ENCODE measurements around the gene MYZAP. TPM values are rescaled to one million over a fixed set of nuclear protein-coding genes. Genes with fewer than 3 reads are reported as not detected.

MYZAP gene
- total and polyA plus RNA-seq, 9 of the 15 experiments (the other 6 are each of a cell fraction or from before 2014, with no cell fraction given) = 0.03 TPM; not detected in 8

DNA sequence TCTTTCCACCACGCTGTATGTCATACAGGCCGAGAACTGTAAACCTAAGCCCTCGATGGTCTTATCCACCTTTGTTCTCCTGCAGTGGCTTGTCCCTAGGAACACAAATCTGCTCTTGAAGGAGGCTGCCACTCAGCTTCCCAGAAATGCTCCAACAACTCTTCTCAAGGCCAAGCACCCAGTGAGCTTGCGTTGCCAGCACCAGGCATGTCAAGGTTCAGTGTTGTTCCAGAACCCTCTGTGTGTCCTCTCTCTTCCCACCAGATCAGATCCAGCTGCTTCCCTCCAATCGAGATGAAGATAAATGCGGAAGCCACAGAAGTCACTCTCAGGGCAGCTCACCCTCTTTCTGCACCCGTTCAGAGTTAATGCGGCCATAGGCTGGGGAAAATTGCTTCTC, 11.3 kb upstream of the MYZAP start:
- no TSS peak for BruUV-seq (replicated peaks)
- TF ChIP-seq HCFC1 (IDR thresholded peaks at IDR 0.05; ENCODE audit: low read depth, low read length) (no peak), HDAC6 (IDR thresholded peaks at IDR 0.05; ENCODE audit: low read depth, low read length) (no peak), ZSCAN32 (CRISPR knock-in tag; IDR thresholded peaks at IDR 0.05) (no peak), ZNF764 (CRISPR knock-in tag; IDR thresholded peaks at IDR 0.05; ENCODE audit: low read depth) (no peak), SRF (CRISPR knock-in tag; IDR thresholded peaks at IDR 0.05) (no peak), ZSCAN29 (IDR thresholded peaks at IDR 0.05) (no peak), PRPF4 (IDR thresholded peaks at IDR 0.05; ENCODE audit: insufficient read depth, low read depth, low read length, poor library complexity, severe bottlenecking) (no peak), ZNF57 (CRISPR knock-in tag; IDR thresholded peaks at IDR 0.05) (no peak), KHSRP (IDR thresholded peaks at IDR 0.05) (no peak), MYNN (IDR thresholded peaks at IDR 0.05) (no peak), MYNN (CRISPR knock-in tag; IDR thresholded peaks at IDR 0.05) (no peak), FOXM1 (IDR thresholded peaks at IDR 0.05; ENCODE audit: low read depth) (no peak), FOXM1 (CRISPR knock-in tag; IDR thresholded peaks at IDR 0.05; ENCODE audit: low read depth) (no peak), POLR2A (conservative IDR thresholded peaks at IDR 0.05) (no peak)
- TF ChIP-seq, protein P1, sequence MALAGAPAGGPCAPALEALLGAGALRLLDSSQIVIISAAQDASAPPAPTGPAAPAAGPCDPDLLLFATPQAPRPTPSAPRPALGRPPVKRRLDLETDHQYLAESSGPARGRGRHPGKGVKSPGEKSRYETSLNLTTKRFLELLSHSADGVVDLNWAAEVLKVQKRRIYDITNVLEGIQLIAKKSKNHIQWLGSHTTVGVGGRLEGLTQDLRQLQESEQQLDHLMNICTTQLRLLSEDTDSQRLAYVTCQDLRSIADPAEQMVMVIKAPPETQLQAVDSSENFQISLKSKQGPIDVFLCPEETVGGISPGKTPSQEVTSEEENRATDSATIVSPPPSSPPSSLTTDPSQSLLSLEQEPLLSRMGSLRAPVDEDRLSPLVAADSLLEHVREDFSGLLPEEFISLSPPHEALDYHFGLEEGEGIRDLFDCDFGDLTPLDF (CRISPR knock-in tag; IDR thresholded peaks at IDR 0.05) = no peak
- ChIA-PET POLR2A (interaction anchor here (0.7 kb wide), 1 partner anchor 77 kb away, joined by 3 read pairs; no protein-coding TSS in a partner anchor), CTCF (ENCODE audit: low intra/inter-chr PET ratio) (no interaction called here)
- H3K4me3 ChIP-seq = no peak overlapping the region
- intact Hi-C loops (cut with micrococcal nuclease) = no loop called here
- DNase-seq (ENCODE audit: extremely low read depth in 1 of 4, low spot score in 3 of 4) (no peak), ATAC-seq (no peak), FAIRE-seq (no peak)
- no peaks in the 10 kb centered on the region for H3K4me1 ChIP-seq (replicated peaks in 1 of 2; ENCODE audit: control insufficient read depth in 2 of 2, insufficient read depth in 2 of 2, low read length in 2 of 2)
- H3K9me3 ChIP-seq (replicated peaks; ENCODE audit: control insufficient read depth, insufficient read depth, low read depth, low read length) = no peaks in the 10 kb centered on the region
- no peak overlapping the region for H3K27ac ChIP-seq (ENCODE audit: extremely low read depth, low read depth, low read length)
- no peaks in the 10 kb centered on the region for H3K79me2 ChIP-seq (ENCODE audit: control insufficient read depth, insufficient read depth, low read length)
- H2AFZ ChIP-seq (ENCODE audit: low read depth, low read length) = no peak overlapping the region
- in situ Hi-C loops (cut with MboI) = no loop called here
- no peaks in the 10 kb centered on the region for H3K36me3 ChIP-seq (ENCODE audit: control insufficient read depth, insufficient read depth, low read length)
- no peak overlapping the region for H3K4me2 ChIP-seq (ENCODE audit: insufficient read depth, low read length)
- H3K9me1 ChIP-seq (ENCODE audit: control insufficient read depth, insufficient read depth, low read length) = no peaks in the 10 kb centered on the region
- peaks cover 2 to 21% of the 10 kb centered on the region in 2 experiments; a peak in 3 of 5 replicates for H3K27me3 ChIP-seq (ENCODE audit: control insufficient read depth in 2 of 2, insufficient read depth in 2 of 2, low read length in 2 of 2)
- H4K20me1 ChIP-seq (replicated peaks; ENCODE audit: control insufficient read depth, insufficient read depth, low read length) = no peaks in the 10 kb centered on the region
- no peak overlapping the region for H3K9ac ChIP-seq (ENCODE audit: insufficient read depth in 1 of 2, low read depth in 2 of 2, low read length in 2 of 2)
- WGBS (ENCODE audit: insufficient coverage, low coverage, missing lambda C conversion rate) = 1% methylated on average over 8 of the region's 8 CpGs
